HG02642 (cell line): Measurements from ENCODE around the gene COL4A3.

Experiments
- ATAC-seq: cut with Tn5 transposase; IDR thresholded peaks from one replicate; pipeline ENCODE4 v1.9.1; 2021; ENCODE audit warnings: mild to moderate bottlenecking; ENCODE audit not compliant: unreplicated experiment, poor library complexity

The COL4A3 gene

GRCh38 chr2:227267410-227268115 is 103.1 kb downstream of the COL4A3 start:
- ATAC-seq, result no peak

GRCh38 chr2:227280895-227281294 is 116.5 kb downstream of the COL4A3 start:
- no peak for ATAC-seq

- ATAC-seq, result no peak
These were observed 121.4 kb downstream of the COL4A3 start for GRCh38 chr2:227285741-227286236.

GRCh38 chr2:227287771-227288170 is 123.3 kb downstream of the COL4A3 start:
- ATAC-seq, result no peak

GRCh38 chr2:227292314-227292713 is 127.9 kb downstream of the COL4A3 start:
- ATAC-seq, result no peak

- ATAC-seq, result no peak
These were observed 129.1 kb downstream of the COL4A3 start for GRCh38 chr2:227293531-227293930.

GRCh38 chr2:227295806-227296205 is 131.4 kb downstream of the COL4A3 start:
- no peak for ATAC-seq

- no peak for ATAC-seq
These were observed 132.4 kb downstream of the COL4A3 start for GRCh38 chr2:227296671-227297405.

- ATAC-seq, result no peak
These were observed 137.1 kb downstream of the COL4A3 start for GRCh38 chr2:227301523-227301922.

- peak; percentile 86 for ATAC-seq
These were observed 144.4 kb downstream of the COL4A3 start for GRCh38 chr2:227308784-227309183.

GRCh38 chr2:227310756-227311110 is 146.3 kb downstream of the COL4A3 start:
- ATAC-seq, result no peak

GRCh38 chr2:227311861-227312506 is 147.6 kb downstream of the COL4A3 start:
- no peak for ATAC-seq

- ATAC-seq, result no peak
These were observed 148.2 kb downstream of the COL4A3 start for GRCh38 chr2:227312579-227312978.

- ATAC-seq, result no peak
These were observed 148.9 kb downstream of the COL4A3 start for GRCh38 chr2:227313310-227313709.

GRCh38 chr2:227317834-227318233 is 153.4 kb downstream of the COL4A3 start:
- ATAC-seq, result no peak

- no peak for ATAC-seq
These were observed 156.1 kb downstream of the COL4A3 start for GRCh38 chr2:227320305-227321094.

GRCh38 chr2:227322530-227323205 is 158.2 kb downstream of the COL4A3 start:
- ATAC-seq, result no peak

- ATAC-seq, result no peak
These were observed 159.4 kb downstream of the COL4A3 start for GRCh38 chr2:227323818-227324217.

GRCh38 chr2:227324642-227324994 is 160.2 kb downstream of the COL4A3 start:
- ATAC-seq, result no peak
